AG04450 (cell line): ENCODE measurements around the gene UQCRC1. TPM values are rescaled to one million over a fixed set of nuclear protein-coding genes. Genes with fewer than 3 reads are reported as not detected.

ENCODE experiments used
- CTCF ChIA-PET: fragments of 300-600, 350-600 bp; formaldehyde crosslinking; extraction: SDS; loops from one replicate; lab custom pipeline; 2022; ENCODE audit warnings: antibody characterized with exemption, inconsistent platforms; lab: Charles Lee
- POLR2A ChIA-PET: fragments of 350-600 bp; formaldehyde crosslinking; extraction: SDS; loops from one replicate; lab custom pipeline; 2021; ENCODE audit warnings: antibody characterized with exemption, inconsistent platforms; lab: Yijun Ruan, JAX
- DNase-seq: peaks from one replicate; pipeline ENCODE4 v3.0.0-alpha.2; 2011; ENCODE audit warnings: low read depth, low spot score
- H3K27ac ChIP-seq: one replicate; pipeline ENCODE4 v1.5.1; 2012; ENCODE audit warnings: low read depth, low read length, control low read depth
- H3K27me3 ChIP-seq: one replicate; pipeline ENCODE4 v1.6.0; 2012; ENCODE audit warnings: low read length; ENCODE audit not compliant: control insufficient read depth, insufficient read depth
- H3K4me3 ChIP-seq: 2 replicates; pipeline ENCODE4 v1.5.1; 2011; ENCODE audit warnings: mild to moderate bottlenecking, low read depth, low read length, control low read depth
- H3K9me3 ChIP-seq: 2 replicates; pipeline ENCODE4 v1.5.1; 2012; ENCODE audit warnings: low read length; ENCODE audit not compliant: control insufficient read depth, insufficient read depth
- polyA plus RNA-seq: library from polyadenylated mRNA; depleted of rRNA; stranded (reverse); fragments of >200 nt; gene quantifications from 2 replicates; pipeline ENCODE4 v1.2.3, GENCODE V29; 2011
- TF ChIP-seq, protein P1 (sequence below): IDR thresholded peaks from 2 replicates; pipeline ENCODE4 v1.5.1; 2011; ENCODE audit warnings: low read depth, low read length, control low read depth, inconsistent platforms

The UQCRC1 gene
- polyA plus RNA-seq, 1 experiment, result 379 TPM

DNA sequence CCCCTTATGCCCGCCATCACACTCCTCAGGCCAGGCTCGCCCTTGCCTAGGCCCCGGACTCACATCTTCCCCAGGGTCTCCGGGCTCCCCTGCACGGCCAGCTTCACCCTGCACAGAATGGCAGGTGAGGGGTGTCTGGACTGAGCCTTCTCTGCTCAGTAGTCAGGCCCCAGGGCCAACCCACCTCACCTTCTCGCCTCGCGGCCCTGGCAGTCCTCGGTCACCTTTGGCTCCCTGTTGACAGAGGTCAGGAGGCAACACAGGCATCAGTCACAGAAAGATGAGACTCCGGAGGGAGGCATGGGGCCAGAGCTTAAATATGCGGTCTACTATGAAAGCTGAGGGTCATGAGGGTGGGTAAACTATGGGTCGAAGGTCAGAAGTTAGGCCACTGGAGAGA is 37.5 kb downstream of the UQCRC1 start:
- no peaks in the 10 kb centered on the region for H3K27me3 ChIP-seq
- TF ChIP-seq, protein P1, sequence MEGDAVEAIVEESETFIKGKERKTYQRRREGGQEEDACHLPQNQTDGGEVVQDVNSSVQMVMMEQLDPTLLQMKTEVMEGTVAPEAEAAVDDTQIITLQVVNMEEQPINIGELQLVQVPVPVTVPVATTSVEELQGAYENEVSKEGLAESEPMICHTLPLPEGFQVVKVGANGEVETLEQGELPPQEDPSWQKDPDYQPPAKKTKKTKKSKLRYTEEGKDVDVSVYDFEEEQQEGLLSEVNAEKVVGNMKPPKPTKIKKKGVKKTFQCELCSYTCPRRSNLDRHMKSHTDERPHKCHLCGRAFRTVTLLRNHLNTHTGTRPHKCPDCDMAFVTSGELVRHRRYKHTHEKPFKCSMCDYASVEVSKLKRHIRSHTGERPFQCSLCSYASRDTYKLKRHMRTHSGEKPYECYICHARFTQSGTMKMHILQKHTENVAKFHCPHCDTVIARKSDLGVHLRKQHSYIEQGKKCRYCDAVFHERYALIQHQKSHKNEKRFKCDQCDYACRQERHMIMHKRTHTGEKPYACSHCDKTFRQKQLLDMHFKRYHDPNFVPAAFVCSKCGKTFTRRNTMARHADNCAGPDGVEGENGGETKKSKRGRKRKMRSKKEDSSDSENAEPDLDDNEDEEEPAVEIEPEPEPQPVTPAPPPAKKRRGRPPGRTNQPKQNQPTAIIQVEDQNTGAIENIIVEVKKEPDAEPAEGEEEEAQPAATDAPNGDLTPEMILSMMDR, result no peak
- ChIA-PET CTCF (interaction anchor here (0.7 kb wide), 1 partner anchor 11 kb away, joined by 3 read pairs; no protein-coding TSS in a partner anchor), POLR2A (no interaction called here)
- no peak overlapping the region for H3K4me3 ChIP-seq
- DNase-seq, result no peak
- H3K9me3 ChIP-seq, result no peaks in the 10 kb centered on the region
- no peak overlapping the region for H3K27ac ChIP-seq

DNA sequence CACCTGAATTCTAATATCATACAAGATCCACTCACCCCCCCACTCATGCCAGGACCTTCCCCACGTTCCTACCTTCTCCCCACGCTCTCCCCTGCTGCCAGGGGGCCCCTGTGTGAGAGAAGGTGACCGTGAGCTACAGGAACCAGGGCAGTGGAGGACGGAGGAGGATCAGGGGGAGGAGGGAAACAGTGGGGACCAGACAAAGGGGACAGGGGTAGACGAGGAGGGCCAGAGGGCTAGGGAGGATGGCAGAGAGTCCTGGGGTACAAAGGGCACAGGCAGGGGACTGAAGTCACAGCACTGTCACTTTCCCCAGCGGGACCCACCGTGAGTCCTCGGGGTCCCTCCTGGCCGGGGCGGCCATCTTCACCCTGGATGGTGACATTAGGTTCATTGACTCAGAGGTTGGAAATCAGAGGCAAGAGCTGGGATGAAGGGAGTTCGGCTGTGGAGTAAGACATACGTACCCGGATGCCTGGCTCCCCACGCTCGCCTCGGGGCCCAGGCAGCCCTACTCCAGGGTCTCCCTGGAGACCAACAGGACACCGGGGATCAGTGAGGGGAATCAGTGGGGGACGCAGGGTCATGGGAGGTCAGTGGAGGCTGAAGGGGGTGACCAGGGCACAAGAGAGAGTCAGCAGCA is 39.5 kb downstream of the UQCRC1 start:
- DNase-seq, result no peak
- no peak overlapping the region for H3K27ac ChIP-seq
- TF ChIP-seq, protein P1, result no peak
- H3K27me3 ChIP-seq, result no peaks in the 10 kb centered on the region
- H3K4me3 ChIP-seq, result no peak overlapping the region
- ChIA-PET CTCF (no interaction called here), POLR2A (no interaction called here)
- H3K9me3 ChIP-seq, result no peaks in the 10 kb centered on the region

DNA sequence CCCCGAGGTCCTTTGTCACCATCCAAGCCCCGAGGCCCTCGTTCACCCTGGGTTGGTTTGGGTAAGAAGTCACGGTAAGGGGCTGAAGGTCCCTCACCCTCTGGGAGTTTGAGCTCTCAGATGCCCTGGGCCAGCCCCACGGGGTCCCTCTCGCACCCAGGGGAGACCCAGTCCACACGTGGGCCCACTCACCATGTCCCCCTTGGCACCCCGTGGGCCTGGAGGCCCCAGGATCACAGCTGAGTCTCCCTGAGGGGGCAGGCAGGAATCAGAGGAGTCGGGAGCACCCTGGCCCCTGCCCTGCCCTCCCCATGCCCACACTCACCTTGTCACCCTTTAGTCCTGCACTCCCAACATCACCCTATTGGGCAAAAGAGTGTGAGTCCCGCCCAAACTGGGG is 40.0 kb downstream of the UQCRC1 start:
- CTCF ChIA-PET, result no interaction called here
- no peak for DNase-seq
- POLR2A ChIA-PET, result no interaction called here
- TF ChIP-seq, protein P1, result no peak
- Histone ChIP-seq H3K9me3 (no peaks in the 10 kb centered on the region), H3K27ac (no peak overlapping the region), H3K4me3 (no peak overlapping the region), H3K27me3 (no peaks in the 10 kb centered on the region)

DNA sequence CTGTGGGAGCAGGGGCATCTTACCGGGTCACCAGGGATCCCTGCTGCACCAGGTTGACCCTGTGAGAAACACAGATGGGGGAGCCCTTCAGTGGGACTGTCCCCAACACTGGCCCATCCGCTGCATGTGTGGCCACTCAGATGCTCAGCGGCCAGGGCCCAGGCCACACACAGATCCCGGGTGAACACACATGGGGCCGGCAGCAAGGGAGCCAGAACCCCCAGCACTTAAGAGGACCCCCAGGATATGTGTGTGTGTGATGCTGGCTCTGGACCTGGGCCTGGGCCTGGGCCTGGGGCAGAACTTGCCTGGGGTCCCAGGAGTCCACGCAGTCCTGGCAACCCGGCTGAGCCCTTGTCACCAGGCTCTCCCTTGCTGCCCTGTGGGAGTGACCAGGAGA is 41.0 kb downstream of the UQCRC1 start:
- POLR2A ChIA-PET, result no interaction called here
- Histone ChIP-seq H3K27ac (no peak overlapping the region), H3K27me3 (no peaks in the 10 kb centered on the region), H3K9me3 (no peaks in the 10 kb centered on the region), H3K4me3 (no peak overlapping the region)
- DNase-seq, result no peak
- TF ChIP-seq, protein P1, result no peak
- CTCF ChIA-PET, result no interaction called here

DNA sequence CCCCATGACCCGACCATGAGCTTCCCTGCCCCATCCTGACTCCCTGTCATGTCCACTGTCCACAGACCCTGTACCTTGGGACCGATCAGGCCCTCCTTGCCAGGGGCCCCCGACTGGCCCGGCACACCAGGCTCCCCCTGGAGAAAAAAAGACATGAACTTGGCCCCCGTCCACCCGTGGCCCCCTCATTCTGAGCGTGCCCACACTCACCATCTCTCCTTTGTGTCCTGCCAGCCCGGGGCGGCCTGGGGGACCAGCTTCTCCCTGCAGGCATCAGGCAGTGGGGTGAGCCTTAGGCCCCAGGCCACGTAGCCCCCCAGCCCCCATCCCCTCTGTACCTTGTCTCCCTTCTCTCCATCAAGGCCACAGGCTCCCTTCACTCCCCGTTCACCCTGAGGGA is 41.9 kb downstream of the UQCRC1 start:
- ChIA-PET POLR2A (no interaction called here), CTCF (interaction anchor here (1.8 kb wide), 1 partner anchor 10 kb away, joined by 7 read pairs; no protein-coding TSS in a partner anchor)
- H3K9me3 ChIP-seq, result no peaks in the 10 kb centered on the region
- no peak overlapping the region for H3K27ac ChIP-seq
- TF ChIP-seq, protein P1, result no peak
- DNase-seq, result no peak
- H3K27me3 ChIP-seq, result no peaks in the 10 kb centered on the region
- no peak overlapping the region for H3K4me3 ChIP-seq
